ENCODE measurements around the gene SLC6A18.

The SLC6A18 gene

DNA sequence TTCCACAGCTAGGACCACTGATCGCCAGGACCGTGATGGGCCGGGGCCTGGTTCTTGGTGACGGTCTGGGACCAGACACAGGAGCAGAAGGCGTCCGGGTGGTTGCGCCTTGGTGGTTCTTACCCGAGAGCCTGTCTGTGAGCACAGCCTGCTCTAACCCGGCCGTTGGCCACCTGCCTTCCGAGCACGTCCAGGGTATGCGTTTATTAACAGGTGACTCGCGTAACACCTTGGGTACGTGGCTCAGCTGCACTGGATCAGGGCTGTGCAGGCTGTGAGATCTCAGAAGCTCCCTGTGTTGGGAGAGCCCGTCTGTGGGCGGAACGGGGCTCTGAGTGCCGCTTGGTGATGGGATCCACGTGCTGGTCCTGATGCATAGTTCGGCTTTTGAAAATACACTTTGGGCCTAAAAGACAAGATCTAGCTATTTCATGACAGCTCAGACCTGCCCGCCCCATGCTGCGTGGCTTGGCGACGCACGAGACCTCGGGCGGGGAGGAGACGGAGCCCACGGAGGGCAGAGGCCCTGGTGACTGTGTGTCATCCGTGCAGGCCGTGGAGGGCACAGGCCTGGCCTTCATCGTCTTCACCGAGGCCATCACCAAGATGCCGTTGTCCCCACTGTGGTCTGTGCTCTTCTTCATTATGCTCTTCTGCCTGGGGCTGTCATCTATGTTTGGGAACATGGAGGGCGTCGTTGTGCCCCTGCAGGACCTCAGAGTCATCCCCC is 6.7 kb upstream of the SLC6A18 start:
- TF ChIP-seq ZNF777 (tag by site-specific recombination; IDR thresholded peaks at IDR 0.05; ENCODE audit: borderline replicate concordance) (no peak), ZNF658 (tag by site-specific recombination; IDR thresholded peaks at IDR 0.05) (no peak), HOXA7 (CRISPR knock-in tag; IDR thresholded peaks at IDR 0.05; ENCODE audit: borderline replicate concordance) (no peak), ZSCAN23 (tag by site-specific recombination; IDR thresholded peaks at IDR 0.05) (no peak), ZBTB20 (tag by site-specific recombination; IDR thresholded peaks at IDR 0.05) (no peak), ZNF169 (tag by site-specific recombination; IDR thresholded peaks at IDR 0.05) (no peak), ZNF830 (tag by site-specific recombination; IDR thresholded peaks at IDR 0.05; ENCODE audit: low read depth) (no peak), MYNN (tag by site-specific recombination; IDR thresholded peaks at IDR 0.05; ENCODE audit: borderline replicate concordance) (no peak), ZNF510 (tag by site-specific recombination; IDR thresholded peaks at IDR 0.05; ENCODE audit: insufficient replicate concordance) (no peak), ZNF114 (tag by site-specific recombination; IDR thresholded peaks at IDR 0.05) (no peak), ZBTB8A (tag by site-specific recombination; IDR thresholded peaks at IDR 0.05) (no peak), ZNF19 (tag by site-specific recombination; IDR thresholded peaks at IDR 0.05; ENCODE audit: low read depth) (no peak), ZNF146 (tag by site-specific recombination; IDR thresholded peaks at IDR 0.05) (no peak), ZNF121 (tag by site-specific recombination; IDR thresholded peaks at IDR 0.05) (no peak), KLF7 (tag by site-specific recombination; IDR thresholded peaks at IDR 0.05; ENCODE audit: borderline replicate concordance) (no peak)
- TF ChIP-seq, protein P1, sequence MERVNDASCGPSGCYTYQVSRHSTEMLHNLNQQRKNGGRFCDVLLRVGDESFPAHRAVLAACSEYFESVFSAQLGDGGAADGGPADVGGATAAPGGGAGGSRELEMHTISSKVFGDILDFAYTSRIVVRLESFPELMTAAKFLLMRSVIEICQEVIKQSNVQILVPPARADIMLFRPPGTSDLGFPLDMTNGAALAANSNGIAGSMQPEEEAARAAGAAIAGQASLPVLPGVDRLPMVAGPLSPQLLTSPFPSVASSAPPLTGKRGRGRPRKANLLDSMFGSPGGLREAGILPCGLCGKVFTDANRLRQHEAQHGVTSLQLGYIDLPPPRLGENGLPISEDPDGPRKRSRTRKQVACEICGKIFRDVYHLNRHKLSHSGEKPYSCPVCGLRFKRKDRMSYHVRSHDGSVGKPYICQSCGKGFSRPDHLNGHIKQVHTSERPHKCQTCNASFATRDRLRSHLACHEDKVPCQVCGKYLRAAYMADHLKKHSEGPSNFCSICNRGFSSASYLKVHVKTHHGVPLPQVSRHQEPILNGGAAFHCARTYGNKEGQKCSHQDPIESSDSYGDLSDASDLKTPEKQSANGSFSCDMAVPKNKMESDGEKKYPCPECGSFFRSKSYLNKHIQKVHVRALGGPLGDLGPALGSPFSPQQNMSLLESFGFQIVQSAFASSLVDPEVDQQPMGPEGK (tag by site-specific recombination; IDR thresholded peaks at IDR 0.05) = no peak
- TF ChIP-seq, protein P2, sequence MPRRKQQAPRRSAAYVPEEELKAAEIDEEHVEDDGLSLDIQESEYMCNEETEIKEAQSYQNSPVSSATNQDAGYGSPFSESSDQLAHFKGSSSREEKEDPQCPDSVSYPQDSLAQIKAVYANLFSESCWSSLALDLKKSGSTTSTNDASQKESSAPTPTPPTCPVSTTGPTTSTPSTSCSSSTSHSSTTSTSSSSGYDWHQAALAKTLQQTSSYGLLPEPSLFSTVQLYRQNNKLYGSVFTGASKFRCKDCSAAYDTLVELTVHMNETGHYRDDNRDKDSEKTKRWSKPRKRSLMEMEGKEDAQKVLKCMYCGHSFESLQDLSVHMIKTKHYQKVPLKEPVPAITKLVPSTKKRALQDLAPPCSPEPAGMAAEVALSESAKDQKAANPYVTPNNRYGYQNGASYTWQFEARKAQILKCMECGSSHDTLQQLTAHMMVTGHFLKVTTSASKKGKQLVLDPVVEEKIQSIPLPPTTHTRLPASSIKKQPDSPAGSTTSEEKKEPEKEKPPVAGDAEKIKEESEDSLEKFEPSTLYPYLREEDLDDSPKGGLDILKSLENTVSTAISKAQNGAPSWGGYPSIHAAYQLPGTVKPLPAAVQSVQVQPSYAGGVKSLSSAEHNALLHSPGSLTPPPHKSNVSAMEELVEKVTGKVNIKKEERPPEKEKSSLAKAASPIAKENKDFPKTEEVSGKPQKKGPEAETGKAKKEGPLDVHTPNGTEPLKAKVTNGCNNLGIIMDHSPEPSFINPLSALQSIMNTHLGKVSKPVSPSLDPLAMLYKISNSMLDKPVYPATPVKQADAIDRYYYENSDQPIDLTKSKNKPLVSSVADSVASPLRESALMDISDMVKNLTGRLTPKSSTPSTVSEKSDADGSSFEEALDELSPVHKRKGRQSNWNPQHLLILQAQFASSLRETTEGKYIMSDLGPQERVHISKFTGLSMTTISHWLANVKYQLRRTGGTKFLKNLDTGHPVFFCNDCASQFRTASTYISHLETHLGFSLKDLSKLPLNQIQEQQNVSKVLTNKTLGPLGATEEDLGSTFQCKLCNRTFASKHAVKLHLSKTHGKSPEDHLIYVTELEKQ (tag by site-specific recombination; IDR thresholded peaks at IDR 0.05; ENCODE audit: borderline replicate concordance) = no peak
- TF ChIP-seq, protein P3, sequence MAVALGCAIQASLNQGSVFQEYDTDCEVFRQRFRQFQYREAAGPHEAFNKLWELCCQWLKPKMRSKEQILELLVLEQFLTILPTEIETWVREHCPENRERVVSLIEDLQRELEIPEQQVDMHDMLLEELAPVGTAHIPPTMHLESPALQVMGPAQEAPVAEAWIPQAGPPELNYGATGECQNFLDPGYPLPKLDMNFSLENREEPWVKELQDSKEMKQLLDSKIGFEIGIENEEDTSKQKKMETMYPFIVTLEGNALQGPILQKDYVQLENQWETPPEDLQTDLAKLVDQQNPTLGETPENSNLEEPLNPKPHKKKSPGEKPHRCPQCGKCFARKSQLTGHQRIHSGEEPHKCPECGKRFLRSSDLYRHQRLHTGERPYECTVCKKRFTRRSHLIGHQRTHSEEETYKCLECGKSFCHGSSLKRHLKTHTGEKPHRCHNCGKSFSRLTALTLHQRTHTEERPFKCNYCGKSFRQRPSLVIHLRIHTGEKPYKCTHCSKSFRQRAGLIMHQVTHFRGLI (tag by site-specific recombination; IDR thresholded peaks at IDR 0.05) = no peak
- TF ChIP-seq, protein P4, sequence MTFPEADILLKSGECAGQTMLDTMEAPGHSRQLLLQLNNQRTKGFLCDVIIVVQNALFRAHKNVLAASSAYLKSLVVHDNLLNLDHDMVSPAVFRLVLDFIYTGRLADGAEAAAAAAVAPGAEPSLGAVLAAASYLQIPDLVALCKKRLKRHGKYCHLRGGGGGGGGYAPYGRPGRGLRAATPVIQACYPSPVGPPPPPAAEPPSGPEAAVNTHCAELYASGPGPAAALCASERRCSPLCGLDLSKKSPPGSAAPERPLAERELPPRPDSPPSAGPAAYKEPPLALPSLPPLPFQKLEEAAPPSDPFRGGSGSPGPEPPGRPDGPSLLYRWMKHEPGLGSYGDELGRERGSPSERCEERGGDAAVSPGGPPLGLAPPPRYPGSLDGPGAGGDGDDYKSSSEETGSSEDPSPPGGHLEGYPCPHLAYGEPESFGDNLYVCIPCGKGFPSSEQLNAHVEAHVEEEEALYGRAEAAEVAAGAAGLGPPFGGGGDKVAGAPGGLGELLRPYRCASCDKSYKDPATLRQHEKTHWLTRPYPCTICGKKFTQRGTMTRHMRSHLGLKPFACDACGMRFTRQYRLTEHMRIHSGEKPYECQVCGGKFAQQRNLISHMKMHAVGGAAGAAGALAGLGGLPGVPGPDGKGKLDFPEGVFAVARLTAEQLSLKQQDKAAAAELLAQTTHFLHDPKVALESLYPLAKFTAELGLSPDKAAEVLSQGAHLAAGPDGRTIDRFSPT (tag by site-specific recombination; IDR thresholded peaks at IDR 0.05) = no peak
- H3K36me3 ChIP-seq (ENCODE audit: control insufficient read depth in 2 of 2, insufficient read depth in 1 of 2, low read length in 2 of 2) = no peaks in the 10 kb centered on the region
- no peak overlapping the region for H3K4me3 ChIP-seq (ENCODE audit: low read depth, low read length)
- ChIA-PET CTCF (interaction anchor here (1.6 kb wide), 1 partner anchor 44 kb away, joined by 5 read pairs; no protein-coding TSS in a partner anchor), POLR2A (interaction anchor here (1.1 to 1.4 kb wide), 2 partner anchors 9 to 14 kb away, joined by 3 to 4 read pairs; no protein-coding TSS in a partner anchor)
- H3K9me3 ChIP-seq (ENCODE audit: control insufficient read depth, insufficient read depth, low read depth, low read length) = no peaks in the 10 kb centered on the region
- H3K27ac ChIP-seq (ENCODE audit: extremely low read depth, low read depth, low read length) = no peak overlapping the region
- no peaks in the 10 kb centered on the region for H3K4me1 ChIP-seq (ENCODE audit: control insufficient read depth, insufficient read depth, low read length)
